ENCODE results near the gene SLX9.
A peak's percentile ranks its signal among the peaks of the same experiment; 100 is the strongest.
"Not testable (repeated sequence)": the region's sequence is repeated elsewhere in the genome, so short reads cannot be mapped to it uniquely, and the experiment has no call there.

The SLX9 gene

DNA sequence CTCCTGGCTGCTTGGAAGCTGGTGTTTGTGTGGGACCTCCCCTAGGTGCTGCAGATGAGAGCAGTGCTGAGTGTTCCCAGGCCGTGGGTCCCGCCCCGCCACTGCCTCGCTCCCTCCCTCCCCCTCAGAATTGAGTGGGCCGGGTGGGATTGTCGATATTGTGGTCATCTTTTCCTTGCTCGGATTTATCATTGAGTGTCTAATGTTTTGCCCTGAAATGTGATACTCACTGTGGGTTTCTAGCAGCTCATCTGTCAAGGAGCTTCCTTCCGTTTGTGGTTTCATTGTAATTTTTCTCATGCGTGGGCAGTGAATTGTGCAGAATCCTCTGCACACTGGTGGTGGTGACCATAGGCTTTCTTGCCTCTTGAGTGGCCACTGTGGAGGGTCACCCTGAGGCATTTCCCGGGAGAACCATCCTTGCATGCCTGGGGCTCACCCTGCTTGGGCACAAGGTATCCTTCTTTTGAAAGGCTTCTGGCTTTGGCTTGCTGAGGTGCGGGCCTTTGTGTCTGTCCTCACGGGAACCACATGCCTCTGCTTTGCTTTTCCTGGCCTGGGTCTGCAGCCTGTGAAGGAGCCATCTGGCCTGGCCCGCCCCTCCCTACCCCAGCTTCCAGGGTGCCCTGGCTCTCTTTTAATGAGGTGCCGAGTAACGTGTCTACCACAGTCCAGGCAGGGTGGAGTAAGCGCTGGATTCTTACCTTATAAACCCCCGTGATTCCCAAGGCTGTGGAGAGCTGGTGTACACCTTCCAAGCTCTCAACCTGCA, 25.6 kb downstream of the SLX9 start:
- DNase-seq = no peak

DNA sequence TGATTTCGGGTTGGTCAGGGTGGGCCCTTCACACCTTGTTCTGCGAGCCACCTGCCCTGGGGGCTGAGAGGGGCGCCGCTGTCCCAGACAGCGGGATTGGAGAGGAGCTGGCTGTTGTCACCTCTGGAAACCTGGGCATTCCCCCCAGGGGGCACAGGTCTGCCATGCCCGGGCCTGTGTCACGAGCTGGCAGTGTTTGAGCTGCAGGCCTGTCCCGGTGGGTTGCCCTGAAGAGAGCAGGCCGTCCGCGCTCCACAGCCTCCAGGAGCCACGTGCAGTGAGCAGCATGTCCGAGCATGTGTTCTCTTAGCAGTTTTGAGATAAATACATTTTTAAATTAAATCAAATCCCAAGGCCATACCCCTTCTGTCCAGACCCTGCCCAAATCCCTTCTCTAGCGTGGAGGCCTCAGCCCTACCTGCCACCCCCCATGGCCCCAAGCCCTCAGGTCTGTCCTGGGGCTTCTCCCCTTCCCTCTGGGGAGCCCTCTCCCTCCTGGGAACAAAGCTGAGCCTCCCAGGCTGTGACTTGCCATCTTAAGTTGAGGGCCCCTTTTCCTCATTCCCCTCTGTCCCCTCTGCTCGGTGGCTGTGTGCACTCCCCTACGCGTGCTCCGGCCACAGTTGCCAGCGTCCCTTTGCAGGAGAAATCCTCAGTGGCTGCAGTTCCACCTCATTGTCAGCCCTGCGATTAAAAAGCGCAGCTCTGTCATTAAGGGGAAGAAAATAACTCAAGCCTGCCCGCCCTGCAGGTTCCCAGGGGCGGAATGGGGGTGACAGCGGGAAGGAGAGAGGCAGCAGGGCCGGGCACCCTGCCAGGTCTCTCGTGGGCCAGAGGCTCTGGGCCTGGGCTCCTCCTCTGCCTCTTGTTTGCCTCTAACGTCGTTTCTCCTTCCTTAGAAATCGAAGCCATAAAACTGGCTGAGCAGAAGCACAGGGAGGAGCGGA, 26.6 kb downstream of the SLX9 start:
- peak; percentile 42 for DNase-seq

DNA sequence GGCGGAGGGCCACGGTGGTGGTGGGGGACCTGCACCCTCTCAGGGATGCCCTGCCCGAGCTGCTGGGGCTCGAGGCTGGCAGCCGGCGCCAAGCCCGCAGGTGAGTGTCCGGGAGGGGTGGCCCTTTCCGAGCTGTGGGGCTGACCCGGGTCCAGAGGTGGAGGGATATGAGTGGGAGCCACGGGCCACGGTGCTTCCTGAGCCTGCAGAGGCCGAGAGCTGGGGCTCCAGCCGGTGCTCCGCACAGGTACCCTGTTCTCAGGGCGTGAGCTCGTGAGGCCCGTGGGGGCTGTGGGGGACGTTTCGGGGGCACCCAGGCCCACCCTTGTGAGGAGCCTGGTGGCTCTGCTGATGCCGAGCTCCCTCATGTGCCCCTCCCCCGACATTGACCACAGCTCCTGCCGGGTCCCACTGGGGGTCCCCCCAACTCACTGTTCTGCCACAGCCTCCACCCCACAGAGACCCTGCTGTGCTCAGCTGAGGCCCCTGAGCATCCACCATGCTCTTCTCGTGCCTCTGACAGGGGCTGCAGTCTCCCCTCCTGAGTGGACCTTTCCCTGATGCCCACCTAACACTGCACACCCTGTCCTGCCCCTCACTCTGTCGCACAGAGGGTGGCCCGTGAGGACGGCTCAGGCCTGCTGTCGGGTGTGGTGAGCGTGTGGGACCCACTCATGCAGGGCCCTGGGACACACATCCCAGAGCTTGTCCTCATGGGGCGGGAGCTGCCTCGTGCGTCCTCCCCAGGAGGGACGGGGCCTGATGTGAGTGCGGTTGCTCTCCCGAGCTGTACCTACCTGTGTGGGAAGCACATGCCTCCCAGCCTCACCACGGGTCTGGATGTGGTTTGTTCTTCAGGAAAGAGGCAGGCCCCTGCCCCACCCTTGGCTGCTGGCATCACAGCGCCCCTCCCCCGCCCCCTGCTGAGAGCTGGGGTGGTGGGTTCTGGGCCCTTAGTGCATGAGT, 27.5 kb downstream of the SLX9 start:
- no peak for DNase-seq

DNA sequence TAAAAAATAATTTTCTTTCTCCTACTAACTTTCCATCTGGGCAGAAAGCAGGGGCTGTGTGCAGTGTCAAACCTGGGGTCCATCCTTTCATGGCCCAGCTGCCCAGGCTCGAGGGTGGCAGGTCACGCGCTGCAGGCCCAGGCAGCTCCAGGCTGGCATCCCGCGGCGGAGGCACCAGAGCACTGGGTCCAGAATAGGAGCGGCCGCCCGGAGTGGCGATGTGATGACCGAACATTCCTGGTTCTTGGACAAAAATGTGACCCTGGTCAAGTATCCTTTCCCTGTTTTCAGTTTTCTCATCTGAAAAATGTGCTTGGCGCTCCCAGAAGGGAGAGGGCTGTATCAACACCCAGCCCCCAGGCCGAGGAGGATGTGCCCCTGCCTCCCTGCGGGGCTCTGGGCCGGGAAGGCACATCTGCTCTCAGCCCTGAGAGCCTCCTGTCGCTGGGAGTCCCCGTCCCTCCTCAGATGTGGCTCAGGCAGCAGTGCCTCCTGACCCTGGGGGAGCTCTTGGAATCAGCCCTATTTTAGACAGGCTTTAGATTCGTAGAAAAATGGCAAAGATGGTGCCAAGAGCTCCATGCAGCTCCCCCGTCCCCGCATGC, 29.3 kb downstream of the SLX9 start:
- no peak for DNase-seq

DNA sequence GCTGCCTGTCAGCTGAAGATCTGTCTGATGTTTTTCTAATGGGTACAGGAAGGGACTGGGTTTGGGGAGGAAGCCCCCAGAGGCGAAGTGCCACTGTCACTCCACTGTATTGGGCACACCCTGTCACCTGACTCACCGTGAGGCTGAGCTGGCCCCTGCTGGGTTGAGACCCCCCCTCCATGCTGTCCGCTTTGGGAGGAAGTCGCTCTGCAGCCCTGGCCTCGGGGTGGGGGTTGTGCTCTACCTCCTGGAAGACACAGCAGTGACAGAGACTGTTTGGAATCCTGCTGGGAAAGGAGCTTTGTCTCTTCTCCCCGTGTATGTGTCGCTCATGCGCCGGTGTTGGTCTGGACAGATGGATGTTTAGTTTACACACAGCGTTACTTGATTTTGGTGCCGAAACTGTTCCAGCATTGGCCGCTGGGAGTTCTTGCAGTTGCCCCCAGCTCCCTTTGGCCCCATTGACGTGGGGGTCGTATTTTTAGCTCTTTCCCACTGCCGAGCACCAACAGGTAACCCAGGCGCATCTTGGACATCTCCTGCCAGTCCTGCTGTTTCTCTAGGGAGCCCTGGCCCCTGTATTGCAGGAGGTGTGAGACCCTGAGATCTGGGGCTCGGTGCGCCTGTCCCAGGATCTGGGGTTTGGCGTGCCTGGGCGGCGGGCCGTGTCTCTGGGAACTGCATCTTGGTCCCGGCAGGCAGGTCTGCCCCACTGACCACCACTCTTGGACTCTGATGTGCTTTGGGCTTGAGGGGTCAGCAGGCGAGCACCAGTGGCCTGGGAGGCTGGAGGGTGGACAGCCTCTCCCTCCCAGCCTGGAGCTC, 30.3 kb downstream of the SLX9 start:
- DNase-seq = no peak

DNA sequence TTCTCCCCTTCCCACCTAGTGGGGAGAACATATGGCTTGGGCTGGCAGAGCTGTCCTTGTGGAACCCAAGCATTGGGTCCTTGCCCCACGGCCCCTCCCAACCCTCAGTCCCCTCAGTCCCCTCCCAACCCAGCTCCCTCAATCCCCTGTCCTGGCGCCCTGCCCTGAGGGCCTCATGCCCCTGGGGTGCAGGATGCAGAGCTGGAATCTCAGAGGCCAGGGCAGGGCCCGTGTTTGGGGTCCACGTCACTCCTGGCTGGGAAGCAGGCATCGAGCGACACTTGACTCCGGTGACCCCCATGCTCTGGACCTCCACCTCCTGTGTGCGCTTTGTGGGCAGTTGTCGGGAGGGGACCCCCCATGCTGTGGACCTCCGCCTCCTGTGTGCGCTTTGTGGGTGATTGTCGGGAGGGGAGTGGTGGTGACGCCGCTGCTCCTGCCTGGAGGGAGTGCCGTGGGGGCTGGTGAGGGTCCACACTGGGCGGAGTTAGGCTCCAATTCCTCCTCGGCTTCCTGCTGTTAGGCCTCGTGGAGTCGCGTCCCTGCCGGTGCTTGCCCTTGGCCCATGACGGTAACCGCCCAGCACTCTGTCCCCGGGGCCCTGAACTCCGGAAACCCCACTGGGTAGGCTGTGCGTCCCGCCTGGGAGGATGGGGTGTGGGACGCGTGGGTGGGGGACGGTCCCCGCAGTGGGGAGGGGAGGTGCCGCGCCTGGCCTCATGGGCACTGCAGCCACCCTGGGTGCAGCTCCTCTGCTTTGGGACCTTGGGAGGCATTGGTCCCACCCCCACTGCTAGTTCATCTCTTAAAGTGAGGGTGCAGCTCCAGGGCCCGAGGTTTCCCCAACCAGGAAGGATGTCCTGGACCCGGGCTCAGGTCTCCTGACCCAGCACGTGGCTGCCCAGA, 31.2 kb downstream of the SLX9 start:
- DNase-seq = no peak

DNA sequence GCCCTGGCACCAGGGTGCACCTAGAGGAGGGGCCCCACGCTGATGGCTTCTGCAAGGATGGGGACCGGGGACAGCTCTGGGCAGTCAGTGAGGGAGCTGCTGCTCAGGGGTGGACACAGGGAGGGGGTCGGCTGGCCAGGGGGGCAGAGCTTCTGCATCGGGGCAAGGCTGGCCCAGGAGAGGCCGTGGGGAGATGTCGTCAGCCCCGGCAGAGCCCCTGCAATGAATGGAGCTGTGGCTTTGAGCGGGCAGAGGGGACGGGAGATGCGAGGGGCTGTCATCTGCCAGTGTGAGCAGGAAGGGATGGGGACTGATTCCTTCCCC, 31.8 kb downstream of the SLX9 start:
- no peak for DNase-seq

DNA sequence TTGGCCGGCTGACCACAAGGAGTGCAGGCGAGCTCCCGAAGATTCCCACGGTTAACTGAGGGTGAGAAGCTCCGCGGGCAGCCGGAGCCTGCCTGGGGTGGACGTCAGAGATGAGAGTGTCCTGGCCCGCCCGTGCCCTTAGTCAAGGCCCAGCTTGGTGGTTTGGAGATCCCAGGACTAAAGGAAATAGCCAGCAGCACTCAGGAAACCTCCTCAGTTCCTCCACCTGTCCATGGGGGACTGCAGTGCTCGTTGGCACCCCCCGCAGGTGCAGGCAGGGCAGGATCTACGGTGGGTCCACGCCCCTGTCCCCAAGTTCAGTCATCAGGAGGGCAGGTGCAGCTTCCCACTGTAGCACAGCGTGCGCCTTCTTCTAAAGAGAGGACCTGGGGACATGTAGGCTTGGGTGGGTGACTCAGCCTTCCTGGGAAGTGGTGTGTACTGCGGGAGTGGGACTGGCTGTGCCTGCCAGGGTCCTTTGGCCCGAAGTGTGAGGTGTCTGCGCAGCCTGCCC, 32.5 kb downstream of the SLX9 start:
- no peak for DNase-seq

DNA sequence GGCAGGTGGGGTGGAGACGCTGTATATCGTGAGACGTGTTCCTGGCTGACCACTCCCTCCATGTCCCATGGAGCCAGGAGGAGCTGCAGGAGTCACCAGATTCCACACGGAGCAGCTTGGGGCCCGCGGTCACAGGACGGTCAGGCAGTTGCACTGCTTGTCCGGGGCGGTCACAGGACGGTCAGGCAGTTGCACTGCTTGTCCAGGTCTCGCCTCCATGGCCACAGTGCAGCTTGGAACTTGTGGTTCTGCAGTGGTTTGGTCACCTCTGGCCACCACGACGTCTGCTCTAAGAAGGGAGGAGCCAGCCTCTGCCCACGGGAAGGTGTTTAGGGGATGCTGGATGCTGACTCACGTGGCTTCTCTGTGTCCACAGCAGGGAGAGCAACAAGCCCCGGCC, 33.0 kb downstream of the SLX9 start:
- DNase-seq = no peak

DNA sequence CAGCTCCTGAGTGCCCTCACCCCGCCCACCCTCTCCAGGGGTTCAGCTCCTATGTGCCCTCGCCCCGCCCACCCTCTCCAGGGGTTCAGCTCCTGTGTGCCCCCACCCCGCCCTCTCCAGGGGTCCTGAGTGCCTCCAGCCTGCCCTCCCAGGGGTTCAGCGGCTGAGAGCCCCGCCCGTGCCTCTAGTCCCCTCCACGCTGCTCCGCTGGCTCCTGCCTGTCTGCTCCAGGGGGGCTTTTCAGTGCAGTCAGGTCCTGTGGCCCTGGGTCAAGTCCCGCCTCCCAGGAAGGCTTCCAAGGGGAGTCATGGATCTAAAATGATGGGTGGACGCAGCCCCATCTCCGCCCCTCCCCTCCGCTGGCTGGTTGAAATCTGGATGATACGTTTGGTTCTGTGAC, 33.8 kb downstream of the SLX9 start:
- DNase-seq = no peak

DNA sequence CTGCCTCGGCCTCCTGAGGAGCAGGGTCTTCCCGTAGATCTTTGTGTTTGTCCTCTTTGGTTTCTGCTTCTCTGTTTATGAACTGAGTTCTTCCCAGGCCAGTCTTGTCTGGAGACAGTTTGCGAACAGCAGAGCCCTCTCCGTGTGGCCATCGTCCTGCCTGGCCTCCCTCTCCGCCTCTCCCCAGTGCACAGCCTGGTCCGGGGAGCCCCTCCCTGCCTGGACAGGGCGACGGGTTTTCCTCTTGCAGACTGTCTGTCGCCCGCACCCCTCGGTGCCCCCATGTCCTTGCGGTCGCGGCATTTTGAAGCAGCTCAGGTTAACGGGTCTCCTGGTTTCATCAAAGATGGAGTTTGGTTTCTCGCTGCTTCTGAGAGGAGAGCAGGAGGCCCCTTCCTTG, 34.8 kb downstream of the SLX9 start:
- no peak for DNase-seq

DNA sequence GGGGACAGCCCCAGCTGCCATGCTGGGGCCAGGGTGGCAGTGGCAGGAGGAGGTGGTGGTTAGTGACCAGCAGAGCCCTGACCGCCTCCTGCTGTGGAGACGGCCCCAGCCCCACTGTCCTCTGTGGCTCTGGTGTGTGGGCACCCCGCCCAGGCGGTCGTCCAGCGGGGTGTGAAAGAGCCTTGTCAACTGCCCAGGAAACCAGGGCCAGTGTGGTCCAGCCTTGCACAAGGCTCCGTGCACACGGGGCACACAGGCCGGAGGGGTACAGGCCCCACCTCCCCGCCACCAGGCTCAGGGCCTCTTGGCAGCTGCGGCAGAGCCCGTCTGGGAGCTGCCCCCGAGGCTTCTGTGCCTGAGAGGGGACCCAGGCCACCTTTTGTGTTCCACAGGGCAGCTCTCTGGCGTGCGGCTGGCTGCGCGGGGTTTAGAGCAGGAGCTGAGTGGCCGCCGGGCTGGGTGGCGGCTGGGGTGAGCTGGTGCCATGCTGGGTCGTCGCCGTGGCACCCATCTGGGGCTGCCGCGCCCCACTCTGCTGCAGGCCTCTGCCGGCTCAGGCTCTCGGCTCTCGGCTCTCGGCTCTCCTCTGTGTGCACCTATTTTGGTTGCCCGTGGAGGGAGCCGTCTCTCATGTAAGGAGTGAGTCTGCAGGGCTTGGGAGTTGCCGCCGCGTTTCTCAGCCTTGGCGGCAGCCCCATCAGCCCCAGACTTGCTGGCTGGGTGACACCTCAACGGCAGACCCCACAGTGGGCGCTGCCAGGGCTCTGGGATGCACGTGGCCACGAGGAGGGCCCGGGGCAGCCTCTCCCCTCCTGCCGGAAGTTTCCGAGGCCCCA, 36.1 kb downstream of the SLX9 start:
- DNase-seq = no peak

DNA sequence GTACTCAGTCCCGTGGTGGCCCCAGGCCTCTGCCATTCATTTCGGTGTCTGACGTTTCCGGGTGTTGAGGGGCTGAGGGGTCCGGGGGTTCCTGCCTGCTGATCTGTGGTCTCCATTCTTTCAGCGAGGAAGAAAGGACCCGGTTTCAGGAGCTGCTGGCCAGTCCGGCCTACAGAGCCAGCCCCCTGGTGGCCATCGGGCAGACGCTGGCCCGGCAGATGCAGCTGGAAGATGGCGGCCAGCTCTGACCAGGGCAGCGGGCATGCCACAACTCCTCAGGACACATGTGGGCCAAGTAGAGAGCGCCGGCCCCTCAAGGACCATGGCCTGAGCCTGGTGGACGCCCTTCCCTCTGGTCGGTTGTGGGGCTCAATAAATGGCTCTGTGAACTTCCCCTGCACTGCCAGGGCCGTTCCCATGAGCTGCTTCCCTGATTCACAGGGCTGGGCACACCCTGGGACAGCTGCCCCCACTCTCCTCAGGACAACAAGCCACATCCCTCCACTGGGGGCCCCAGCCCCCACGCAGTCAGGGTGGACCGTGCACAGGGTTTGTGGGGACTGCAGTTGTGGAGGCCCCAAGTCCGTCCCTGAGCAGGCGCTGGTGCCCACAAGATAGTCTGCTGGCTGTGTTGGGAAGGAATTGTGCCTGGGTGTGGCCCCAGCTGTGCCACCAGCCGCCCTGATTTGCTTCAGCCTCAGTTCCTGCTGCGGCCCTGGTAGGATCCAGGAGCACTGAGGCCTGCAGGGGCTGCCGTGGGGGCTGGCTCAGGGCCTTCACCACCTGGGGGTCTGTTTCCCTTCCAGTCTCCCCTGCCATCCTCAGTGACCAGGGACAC, 36.9 kb downstream of the SLX9 start:
- DNase-seq = not testable (repeated sequence)

DNA sequence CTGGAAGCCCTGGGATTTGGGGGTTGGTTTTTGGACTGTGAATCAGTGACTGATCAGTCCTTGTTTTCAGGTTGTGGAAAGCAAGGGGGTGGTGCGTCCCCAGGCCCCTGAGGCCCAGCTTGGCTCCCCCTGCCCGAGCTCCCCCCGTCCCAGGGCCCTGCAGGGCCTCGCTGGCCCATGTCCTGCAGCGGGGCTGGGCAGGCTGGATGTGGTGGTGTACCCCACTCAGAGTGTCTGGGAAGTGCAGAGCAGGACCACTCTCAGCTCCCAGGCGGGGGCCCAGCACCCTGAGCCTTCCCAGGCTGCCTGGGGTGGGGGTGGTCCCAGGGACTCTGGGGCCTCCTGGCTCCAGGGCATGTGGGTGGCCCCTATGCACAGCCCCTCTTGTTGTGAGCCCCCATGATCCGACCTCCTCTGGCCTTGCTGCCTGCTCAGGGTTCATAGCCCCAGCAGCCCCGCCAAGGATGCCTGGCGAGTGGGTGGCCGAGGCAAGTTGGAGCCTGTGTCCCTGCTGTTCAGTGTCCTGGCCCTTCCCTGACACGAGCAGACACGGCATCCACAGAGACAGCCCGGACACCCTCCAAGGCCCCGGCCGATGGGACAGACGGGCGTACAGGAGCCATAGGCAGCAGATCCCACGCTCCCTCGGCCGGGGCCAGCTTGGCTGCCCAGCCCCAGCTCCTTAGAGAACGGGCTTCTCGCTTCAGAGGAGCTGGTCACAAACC, 37.9 kb downstream of the SLX9 start:
- no peak for DNase-seq

DNA sequence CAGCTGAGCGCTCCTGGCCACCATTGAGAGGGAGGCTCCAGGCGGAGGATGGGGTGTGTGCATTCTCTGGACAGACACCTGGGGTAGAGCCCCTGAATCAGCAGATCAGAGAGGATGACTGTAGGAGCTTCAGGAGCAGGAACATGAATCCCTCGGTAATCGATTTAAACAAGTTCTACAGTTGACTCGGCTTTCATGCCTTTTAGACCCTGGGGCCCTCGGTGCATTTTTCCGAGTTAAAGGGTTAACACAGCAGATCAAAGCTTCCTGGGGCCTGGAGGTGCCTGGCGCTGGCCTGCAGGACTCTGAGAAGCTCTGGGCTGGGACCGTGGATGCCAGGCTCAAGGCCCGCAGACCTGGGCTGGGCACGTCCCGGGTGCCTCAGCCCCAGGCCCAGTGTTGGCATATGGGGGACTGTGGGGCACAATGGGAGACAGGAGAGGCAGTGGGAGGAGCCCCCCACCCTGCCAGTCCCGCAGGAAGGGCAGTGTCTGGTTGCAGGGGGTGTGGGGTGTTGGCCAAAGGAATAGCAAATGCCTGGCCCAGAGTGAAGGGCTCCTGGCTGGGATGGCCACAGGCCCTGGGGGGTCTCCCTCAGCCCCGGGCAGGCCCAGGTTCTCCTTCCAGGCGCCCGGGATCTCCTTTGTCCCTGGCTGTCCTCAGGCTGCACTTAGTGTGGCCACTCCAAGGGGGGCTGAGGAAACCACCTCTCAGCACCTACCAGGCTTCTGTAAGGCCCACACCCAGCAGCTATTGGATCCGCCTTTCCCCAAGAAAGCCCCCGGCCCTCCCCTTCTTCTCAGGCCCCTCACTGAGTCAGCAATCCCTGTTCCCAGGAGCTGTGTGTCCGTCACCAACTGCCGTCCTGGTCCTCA, 40.1 kb downstream of the SLX9 start:
- DNase-seq = no peak
